ENCODE measurements around the gene TRIM9. TPM values are rescaled to one million over a fixed set of nuclear protein-coding genes. Genes with fewer than 3 reads are reported as not detected.

The TRIM9 gene
- total and polyA plus RNA-seq, 2 donors (not counting 3 experiments of a cell fraction or from before 2014, with no cell fraction given): not detected

- intact Hi-C loops (cut with micrococcal nuclease): no loop called here
Measured at GRCh38 chr14:50935126-50936015, 159.5 kb downstream of the TRIM9 start.

More at GRCh38 chr14:50935126-50936015, 159.5 kb downstream of the TRIM9 start:
- no TSS peak for BruUV-seq (replicated peaks)
- H3K4me3 ChIP-seq (replicated peaks in 1 of 3; ENCODE audit: insufficient read depth in 1 of 3, low read depth in 1 of 3, low read length in 3 of 3): no peak overlapping the region
- DNase-seq (ENCODE audit: low read depth, low spot score): no peak
- dilution Hi-C loops (cut with MboI; ENCODE audit: extremely low pct_ligation_motif_present, low sequenced_read_pairs): no loop called here
- ChIA-PET CTCF (interaction anchor here (1.4 kb wide), 1 partner anchor 9 kb away, joined by 3 read pairs; no protein-coding TSS in a partner anchor), POLR2A (no interaction called here)
- no peaks in the 10 kb centered on the region for H3K9me3 ChIP-seq (replicated peaks; ENCODE audit: control insufficient read depth, insufficient read depth, low read length)
- H3K79me2 ChIP-seq (ENCODE audit: control insufficient read depth, insufficient read depth, low read length): no peaks in the 10 kb centered on the region
- no peak for FAIRE-seq
- H4K20me1 ChIP-seq (replicated peaks; ENCODE audit: control insufficient read depth, extremely low read depth, insufficient read depth, low read length): no peaks in the 10 kb centered on the region
- H3K36me3 ChIP-seq (ENCODE audit: control insufficient read depth in 2 of 2, extremely low read depth in 1 of 2, insufficient read depth in 2 of 2, low read length in 2 of 2): peaks cover 0 to 8% of the 10 kb centered on the region in 2 experiments
- no peak overlapping the region for H3K4me2 ChIP-seq (ENCODE audit: insufficient read depth, low read length)
- H3K9ac ChIP-seq (replicated peaks; ENCODE audit: extremely low read depth, insufficient read depth, low read length): no peak overlapping the region
- H3K27ac ChIP-seq (ENCODE audit: insufficient read depth, low read depth, low read length): no peak overlapping the region
- no peaks in the 10 kb centered on the region for H3K4me1 ChIP-seq (ENCODE audit: control insufficient read depth, extremely low read depth, insufficient read depth, low read length)
- no peaks in the 10 kb centered on the region for H3K27me3 ChIP-seq (ENCODE audit: control insufficient read depth in 2 of 2, insufficient read depth in 2 of 2, low read length in 2 of 2)
- no peak for TF ChIP-seq EZH2 (IDR thresholded peaks at IDR 0.05; ENCODE audit: borderline replicate concordance, low read depth, low read length, severe bottlenecking)
- TF ChIP-seq POLR2AphosphoS5 (IDR thresholded peaks at IDR 0.05; ENCODE audit: insufficient read depth, low read depth, low read length): no peak
- no peak for TF ChIP-seq FOS (IDR thresholded peaks at IDR 0.05; ENCODE audit: borderline replicate concordance, insufficient read depth, low read length)
- no peak for TF ChIP-seq POLR2A (IDR thresholded peaks at IDR 0.05; ENCODE audit: low read depth, low read length)
- TF ChIP-seq MYC (IDR thresholded peaks at IDR 0.05; ENCODE audit: low read depth, low read length): no peak
- TF ChIP-seq GATA2 (IDR thresholded peaks at IDR 0.05; ENCODE audit: insufficient read depth, insufficient read length, low read depth, low read length): no peak
- TF ChIP-seq JUN (IDR thresholded peaks at IDR 0.05; ENCODE audit: borderline replicate concordance, insufficient read depth, insufficient read length, low read depth): no peak
- TF ChIP-seq MAX (IDR thresholded peaks at IDR 0.05; ENCODE audit: insufficient read depth, insufficient read length): no peak
- no peak for TF ChIP-seq CTCF (IDR thresholded peaks at IDR 0.05; ENCODE audit: extremely low read depth in 1 of 2, insufficient read depth in 1 of 2, low read depth in 1 of 2, low read length in 2 of 2)
- H2AFZ ChIP-seq (ENCODE audit: low read depth, low read length): no peak overlapping the region
- H3K9me1 ChIP-seq (replicated peaks; ENCODE audit: control insufficient read depth, extremely low read depth, insufficient read depth, low read length): no peaks in the 10 kb centered on the region

Measured in endothelial cell of umbilical vein (primary cell).